Esophagus squamous epithelium (tissue), 4 donors: ENCODE data around the gene TP53.

Experiments
- POLR2A ChIP-seq, 4 donors: fragments of 450-650 bp; IDR thresholded peaks; one replicate each; pipeline ENCODE4 v1.6.1; 2017; ENCODE audit warnings: antibody characterized with exemption in 4 of 4, mild to moderate bottlenecking in 4 of 4, moderate library complexity in 3 of 4
- TF ChIP-seq, protein P1 (sequence below), 6 experiments: fragments of 450-650 bp in 4 of 6; fragments of 200-600 bp in 2 of 6; sonication (generic) in 2 of 6; IDR thresholded peaks; one replicate each; pipeline ENCODE4 v1.5.1; 2016 to 2019; ENCODE audit warnings: antibody characterized with exemption in 6 of 6, mild to moderate bottlenecking in 4 of 6, moderate library complexity in 4 of 6

GRCh38 chr17:7673239-7673638 is 14.1 kb downstream of the TP53 start:
- TF ChIP-seq POLR2A (IDR thresholded peaks at IDR 0.05), result no peak
- TF ChIP-seq, protein P1, sequence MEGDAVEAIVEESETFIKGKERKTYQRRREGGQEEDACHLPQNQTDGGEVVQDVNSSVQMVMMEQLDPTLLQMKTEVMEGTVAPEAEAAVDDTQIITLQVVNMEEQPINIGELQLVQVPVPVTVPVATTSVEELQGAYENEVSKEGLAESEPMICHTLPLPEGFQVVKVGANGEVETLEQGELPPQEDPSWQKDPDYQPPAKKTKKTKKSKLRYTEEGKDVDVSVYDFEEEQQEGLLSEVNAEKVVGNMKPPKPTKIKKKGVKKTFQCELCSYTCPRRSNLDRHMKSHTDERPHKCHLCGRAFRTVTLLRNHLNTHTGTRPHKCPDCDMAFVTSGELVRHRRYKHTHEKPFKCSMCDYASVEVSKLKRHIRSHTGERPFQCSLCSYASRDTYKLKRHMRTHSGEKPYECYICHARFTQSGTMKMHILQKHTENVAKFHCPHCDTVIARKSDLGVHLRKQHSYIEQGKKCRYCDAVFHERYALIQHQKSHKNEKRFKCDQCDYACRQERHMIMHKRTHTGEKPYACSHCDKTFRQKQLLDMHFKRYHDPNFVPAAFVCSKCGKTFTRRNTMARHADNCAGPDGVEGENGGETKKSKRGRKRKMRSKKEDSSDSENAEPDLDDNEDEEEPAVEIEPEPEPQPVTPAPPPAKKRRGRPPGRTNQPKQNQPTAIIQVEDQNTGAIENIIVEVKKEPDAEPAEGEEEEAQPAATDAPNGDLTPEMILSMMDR (IDR thresholded peaks at IDR 0.05), result peak in 3 of 6 experiments; percentile 19 to 61 (median 26)
